ENCODE results near the gene CHD2. TPM values are rescaled to one million over a fixed set of nuclear protein-coding genes. Genes with fewer than 3 reads are reported as not detected.

The CHD2 gene
- total and polyA plus RNA-seq, 9 donors: 53.4 to 71.2 (median 54.8) TPM

- WGBS (ENCODE audit: insufficient coverage): 88% methylated on average over 1 of the region's 6 CpGs
- Histone ChIP-seq H3K4me1 (ENCODE audit: control insufficient read depth, insufficient read depth, low read length) (peaks cover 5% of the 10 kb centered on the region), H3K27ac (ENCODE audit: low read length) (no peak overlapping the region)
Measured at GRCh38 chr15:92929002-92929401, 28.9 kb downstream of the CHD2 start.

GRCh38 chr15:92930054-92930621 is 30.0 kb downstream of the CHD2 start:
- H3K27ac ChIP-seq (ENCODE audit: low read length): peak overlapping the region; percentile 45
- H3K9me3 ChIP-seq (replicated peaks; ENCODE audit: control insufficient read depth, low read depth, low read length): no peaks in the 10 kb centered on the region
- no CpG with 5 or more reads among the region's 3 CpGs for WGBS (ENCODE audit: insufficient coverage)
- peaks cover 55% of the 10 kb centered on the region for H3K36me3 ChIP-seq (ENCODE audit: control insufficient read depth, insufficient read depth, low read length)
- H3K4me1 ChIP-seq (ENCODE audit: control insufficient read depth, insufficient read depth, low read length): peaks cover 5% of the 10 kb centered on the region
- peak; percentile 43 for DNase-seq
- H3K27me3 ChIP-seq (ENCODE audit: control insufficient read depth, insufficient read depth, low read length): no peaks in the 10 kb centered on the region
- no peak overlapping the region for H3K4me3 ChIP-seq (ENCODE audit: low read length)

More at GRCh38 chr15:92929002-92929401, 28.9 kb downstream of the CHD2 start:
- no peaks in the 10 kb centered on the region for H3K9me3 ChIP-seq (replicated peaks; ENCODE audit: control insufficient read depth, low read depth, low read length)
- DNase-seq: no peak
- no peaks in the 10 kb centered on the region for H3K27me3 ChIP-seq (ENCODE audit: control insufficient read depth, insufficient read depth, low read length)
- H3K36me3 ChIP-seq (ENCODE audit: control insufficient read depth, insufficient read depth, low read length): peaks cover 59% of the 10 kb centered on the region
- no peak overlapping the region for H3K4me3 ChIP-seq (ENCODE audit: low read length)

GRCh38 chr15:92930776-92931175 is 30.7 kb downstream of the CHD2 start:
- no peaks in the 10 kb centered on the region for H3K9me3 ChIP-seq (replicated peaks; ENCODE audit: control insufficient read depth, low read depth, low read length)
- no peaks in the 10 kb centered on the region for H3K27me3 ChIP-seq (ENCODE audit: control insufficient read depth, insufficient read depth, low read length)
- peaks cover 5% of the 10 kb centered on the region for H3K4me1 ChIP-seq (ENCODE audit: control insufficient read depth, insufficient read depth, low read length)
- H3K4me3 ChIP-seq (ENCODE audit: low read length): no peak overlapping the region
- H3K36me3 ChIP-seq (ENCODE audit: control insufficient read depth, insufficient read depth, low read length): peaks cover 57% of the 10 kb centered on the region
- no CpG with 5 or more reads among the region's 1 CpG for WGBS (ENCODE audit: insufficient coverage)
- peak overlapping the region; percentile 45 for H3K27ac ChIP-seq (ENCODE audit: low read length)
- peak; percentile 63 for DNase-seq

- H3K4me3 ChIP-seq (ENCODE audit: low read length): no peak overlapping the region
- 88% methylated on average over 3 of the region's 8 CpGs for WGBS (ENCODE audit: insufficient coverage)
- peaks cover 61% of the 10 kb centered on the region for H3K36me3 ChIP-seq (ENCODE audit: control insufficient read depth, insufficient read depth, low read length)
- H3K4me1 ChIP-seq (ENCODE audit: control insufficient read depth, insufficient read depth, low read length): peaks cover 5% of the 10 kb centered on the region
- no peaks in the 10 kb centered on the region for H3K9me3 ChIP-seq (replicated peaks; ENCODE audit: control insufficient read depth, low read depth, low read length)
- H3K27me3 ChIP-seq (ENCODE audit: control insufficient read depth, insufficient read depth, low read length): no peaks in the 10 kb centered on the region
- no peak for DNase-seq
- no peak overlapping the region for H3K27ac ChIP-seq (ENCODE audit: low read length)
Measured at GRCh38 chr15:92932946-92933649, 33.0 kb downstream of the CHD2 start.

- no peak for DNase-seq
- peaks cover 60% of the 10 kb centered on the region for H3K36me3 ChIP-seq (ENCODE audit: control insufficient read depth, insufficient read depth, low read length)
- H3K4me1 ChIP-seq (ENCODE audit: control insufficient read depth, insufficient read depth, low read length): peaks cover 5% of the 10 kb centered on the region
- H3K27me3 ChIP-seq (ENCODE audit: control insufficient read depth, insufficient read depth, low read length): no peaks in the 10 kb centered on the region
- no peak overlapping the region for H3K4me3 ChIP-seq (ENCODE audit: low read length)
- H3K9me3 ChIP-seq (replicated peaks; ENCODE audit: control insufficient read depth, low read depth, low read length): no peaks in the 10 kb centered on the region
- no peak overlapping the region for H3K27ac ChIP-seq (ENCODE audit: low read length)
- WGBS (ENCODE audit: insufficient coverage): no CpG with 5 or more reads among the region's 1 CpG
Measured at GRCh38 chr15:92933831-92934230, 33.7 kb downstream of the CHD2 start.

- WGBS (ENCODE audit: insufficient coverage): 100% methylated on average over 2 of the region's 6 CpGs
- no peaks in the 10 kb centered on the region for H3K27me3 ChIP-seq (ENCODE audit: control insufficient read depth, insufficient read depth, low read length)
- no peak for DNase-seq
- H3K4me3 ChIP-seq (ENCODE audit: low read length): no peak overlapping the region
- no peak overlapping the region for H3K27ac ChIP-seq (ENCODE audit: low read length)
- H3K4me1 ChIP-seq (ENCODE audit: control insufficient read depth, insufficient read depth, low read length): peaks cover 5% of the 10 kb centered on the region
- peaks cover 62% of the 10 kb centered on the region for H3K36me3 ChIP-seq (ENCODE audit: control insufficient read depth, insufficient read depth, low read length)
- no peaks in the 10 kb centered on the region for H3K9me3 ChIP-seq (replicated peaks; ENCODE audit: control insufficient read depth, low read depth, low read length)
Measured at GRCh38 chr15:92934716-92935115, 34.6 kb downstream of the CHD2 start.

GRCh38 chr15:92936138-92936537 is 36.0 kb downstream of the CHD2 start:
- Histone ChIP-seq H3K27ac (ENCODE audit: low read length) (no peak overlapping the region), H3K36me3 (ENCODE audit: control insufficient read depth, insufficient read depth, low read length) (peaks cover 61% of the 10 kb centered on the region), H3K4me3 (ENCODE audit: low read length) (no peak overlapping the region), H3K9me3 (replicated peaks; ENCODE audit: control insufficient read depth, low read depth, low read length) (no peaks in the 10 kb centered on the region), H3K4me1 (ENCODE audit: control insufficient read depth, insufficient read depth, low read length) (peaks cover 2% of the 10 kb centered on the region), H3K27me3 (ENCODE audit: control insufficient read depth, insufficient read depth, low read length) (no peaks in the 10 kb centered on the region)
- no CpG with 5 or more reads among the region's 2 CpGs for WGBS (ENCODE audit: insufficient coverage)
- DNase-seq: no peak

- H3K9me3 ChIP-seq (replicated peaks; ENCODE audit: control insufficient read depth, low read depth, low read length): no peaks in the 10 kb centered on the region
- no peaks in the 10 kb centered on the region for H3K27me3 ChIP-seq (ENCODE audit: control insufficient read depth, insufficient read depth, low read length)
- no peaks in the 10 kb centered on the region for H3K4me1 ChIP-seq (ENCODE audit: control insufficient read depth, insufficient read depth, low read length)
- no CpG with 5 or more reads among the region's 2 CpGs for WGBS (ENCODE audit: insufficient coverage)
- peaks cover 57% of the 10 kb centered on the region for H3K36me3 ChIP-seq (ENCODE audit: control insufficient read depth, insufficient read depth, low read length)
- no peak overlapping the region for H3K27ac ChIP-seq (ENCODE audit: low read length)
- no peak overlapping the region for H3K4me3 ChIP-seq (ENCODE audit: low read length)
- no peak for DNase-seq
Measured at GRCh38 chr15:92936693-92937092, 36.6 kb downstream of the CHD2 start.

GRCh38 chr15:92937901-92938300 is 37.8 kb downstream of the CHD2 start:
- Histone ChIP-seq H3K27ac (ENCODE audit: low read length) (no peak overlapping the region), H3K27me3 (ENCODE audit: control insufficient read depth, insufficient read depth, low read length) (no peaks in the 10 kb centered on the region), H3K4me1 (ENCODE audit: control insufficient read depth, insufficient read depth, low read length) (no peaks in the 10 kb centered on the region), H3K4me3 (ENCODE audit: low read length) (no peak overlapping the region), H3K36me3 (ENCODE audit: control insufficient read depth, insufficient read depth, low read length) (peaks cover 56% of the 10 kb centered on the region), H3K9me3 (replicated peaks; ENCODE audit: control insufficient read depth, low read depth, low read length) (no peaks in the 10 kb centered on the region)
- no peak for DNase-seq

- H3K9me3 ChIP-seq (replicated peaks; ENCODE audit: control insufficient read depth, low read depth, low read length): no peaks in the 10 kb centered on the region
- no peak for DNase-seq
- H3K4me3 ChIP-seq (ENCODE audit: low read length): no peak overlapping the region
- H3K4me1 ChIP-seq (ENCODE audit: control insufficient read depth, insufficient read depth, low read length): no peaks in the 10 kb centered on the region
- H3K36me3 ChIP-seq (ENCODE audit: control insufficient read depth, insufficient read depth, low read length): peaks cover 56% of the 10 kb centered on the region
- H3K27me3 ChIP-seq (ENCODE audit: control insufficient read depth, insufficient read depth, low read length): no peaks in the 10 kb centered on the region
- H3K27ac ChIP-seq (ENCODE audit: low read length): no peak overlapping the region
- no CpG with 5 or more reads among the region's 2 CpGs for WGBS (ENCODE audit: insufficient coverage)
Measured at GRCh38 chr15:92938387-92938786, 38.3 kb downstream of the CHD2 start.
